T-helper 2 cell treated with Interferon-gamma antibody and Interleukin-4, amounts not matched to agents 5 μg/mL and 100 μg/mL, for 36 hours (primary cell): ENCODE data around the gene IFI30.

Experiments used
- DNase-seq: peaks from one replicate; pipeline ENCODE4 v3.0.0; 2021; ENCODE audit warnings: low spot score
- H3K27ac Mint-ChIP-seq: one replicate; pipeline ENCODE4 v1.8.0; 2021; ENCODE audit warnings: mild to moderate bottlenecking, mixed read lengths
- H3K27me3 Mint-ChIP-seq: one replicate; pipeline ENCODE4 v1.8.0; 2021; ENCODE audit warnings: low read depth, mixed read lengths
- H3K36me3 Mint-ChIP-seq: one replicate; pipeline ENCODE4 v1.8.0; 2021; ENCODE audit warnings: low read depth, mixed read lengths
- H3K4me1 Mint-ChIP-seq: one replicate; pipeline ENCODE4 v1.8.0; 2021; ENCODE audit warnings: low read depth, mixed read lengths
- H3K4me3 Mint-ChIP-seq: one replicate; pipeline ENCODE4 v1.8.0; 2022; ENCODE audit warnings: mild to moderate bottlenecking, moderate library complexity, mixed read lengths
- H3K9me3 Mint-ChIP-seq: one replicate; pipeline ENCODE4 v1.8.0; 2021; ENCODE audit warnings: mixed read lengths

Gene IFI30

GRCh38 chr19:18144361-18144760, 29.3 kb upstream of the IFI30 start:
- peaks cover 38% of the 10 kb centered on the region for H3K36me3 Mint-ChIP-seq
- H3K4me1 Mint-ChIP-seq, result no peaks in the 10 kb centered on the region
- H3K4me3 Mint-ChIP-seq, result no peak overlapping the region
- no peak for DNase-seq
- H3K27ac Mint-ChIP-seq, result no peak overlapping the region
- no peaks in the 10 kb centered on the region for H3K9me3 Mint-ChIP-seq
- no peaks in the 10 kb centered on the region for H3K27me3 Mint-ChIP-seq

GRCh38 chr19:18144906-18145305, 28.7 kb upstream of the IFI30 start:
- Mint-ChIP-seq H3K36me3 (peaks cover 40% of the 10 kb centered on the region), H3K4me3 (no peak overlapping the region), H3K4me1 (no peaks in the 10 kb centered on the region), H3K9me3 (no peaks in the 10 kb centered on the region), H3K27ac (no peak overlapping the region), H3K27me3 (no peaks in the 10 kb centered on the region)
- DNase-seq, result no peak

- no peak overlapping the region for H3K27ac Mint-ChIP-seq
- DNase-seq, result no peak
- H3K27me3 Mint-ChIP-seq, result no peaks in the 10 kb centered on the region
- H3K9me3 Mint-ChIP-seq, result no peaks in the 10 kb centered on the region
- H3K4me1 Mint-ChIP-seq, result no peaks in the 10 kb centered on the region
- peaks cover 40% of the 10 kb centered on the region for H3K36me3 Mint-ChIP-seq
- H3K4me3 Mint-ChIP-seq, result no peak overlapping the region
Measured at GRCh38 chr19:18145391-18145999, 28.1 kb upstream of the IFI30 start.

- Mint-ChIP-seq H3K4me1 (peaks cover 9% of the 10 kb centered on the region), H3K36me3 (peaks cover 34% of the 10 kb centered on the region), H3K9me3 (no peaks in the 10 kb centered on the region), H3K27ac (peak overlapping the region; percentile 26), H3K27me3 (no peaks in the 10 kb centered on the region), H3K4me3 (no peak overlapping the region)
- DNase-seq, result no peak
Measured at GRCh38 chr19:18147396-18147795, 26.2 kb upstream of the IFI30 start.

- no peak for DNase-seq
- Mint-ChIP-seq H3K27me3 (no peaks in the 10 kb centered on the region), H3K4me3 (no peak overlapping the region), H3K4me1 (peaks cover 17% of the 10 kb centered on the region), H3K36me3 (peaks cover 29% of the 10 kb centered on the region), H3K27ac (no peak overlapping the region), H3K9me3 (no peaks in the 10 kb centered on the region)
Measured at GRCh38 chr19:18149596-18149975, 24.0 kb upstream of the IFI30 start.

GRCh38 chr19:18150776-18151624, 22.6 kb upstream of the IFI30 start:
- Mint-ChIP-seq H3K4me3 (peak overlapping the region; percentile 89), H3K9me3 (no peaks in the 10 kb centered on the region), H3K36me3 (peaks cover 18% of the 10 kb centered on the region), H3K27ac (peak overlapping the region; percentile 99), H3K4me1 (peaks cover 17% of the 10 kb centered on the region), H3K27me3 (no peaks in the 10 kb centered on the region)
- DNase-seq, result no peak

- Mint-ChIP-seq H3K9me3 (no peaks in the 10 kb centered on the region), H3K4me1 (peaks cover 19% of the 10 kb centered on the region), H3K27ac (peak overlapping the region; percentile 99), H3K4me3 (peak overlapping the region; percentile 89), H3K36me3 (peaks cover 13% of the 10 kb centered on the region), H3K27me3 (no peaks in the 10 kb centered on the region)
- DNase-seq, result peak; percentile 97
Measured at GRCh38 chr19:18152442-18152816, 21.2 kb upstream of the IFI30 start.

GRCh38 chr19:18152817-18153555, 20.6 kb upstream of the IFI30 start, which contains the start of gene PIK3R2:
Gene PIK3R2, plus strand, starts transcription at chr19:18153163. Its CDS starts 2,717 bp downstream, at chr19:18155880.
- peak within 1 kb of the TSS; percentile 99 for H3K27ac Mint-ChIP-seq
- H3K4me1 Mint-ChIP-seq, result peaks cover 19% of the 10 kb centered on the region
- no peaks in the 10 kb centered on the region for H3K27me3 Mint-ChIP-seq
- H3K9me3 Mint-ChIP-seq, result no peaks in the 10 kb centered on the region
- peak; percentile 99 for DNase-seq
- H3K4me3 Mint-ChIP-seq, result peak within 1 kb of the TSS; percentile 89
- peaks cover 11% of the 10 kb centered on the region for H3K36me3 Mint-ChIP-seq

GRCh38 chr19:18153556-18154134, 20.0 kb upstream of the IFI30 start:
- Mint-ChIP-seq H3K27me3 (no peaks in the 10 kb centered on the region), H3K4me1 (peaks cover 19% of the 10 kb centered on the region), H3K36me3 (peaks cover 8% of the 10 kb centered on the region), H3K4me3 (peak overlapping the region; percentile 88), H3K9me3 (no peaks in the 10 kb centered on the region), H3K27ac (peak overlapping the region; percentile 73)
- DNase-seq, result no peak

GRCh38 chr19:18155095-18156087, 18.2 kb upstream of the IFI30 start:
- Mint-ChIP-seq H3K4me1 (peaks cover 19% of the 10 kb centered on the region), H3K36me3 (peaks cover 4% of the 10 kb centered on the region), H3K4me3 (no peak overlapping the region), H3K27ac (no peak overlapping the region), H3K27me3 (no peaks in the 10 kb centered on the region), H3K9me3 (no peaks in the 10 kb centered on the region)
- DNase-seq, result no peak

GRCh38 chr19:18156268-18156667, 17.3 kb upstream of the IFI30 start:
- Mint-ChIP-seq H3K27ac (peak overlapping the region; percentile 28), H3K4me3 (no peak overlapping the region), H3K9me3 (no peaks in the 10 kb centered on the region), H3K4me1 (peaks cover 19% of the 10 kb centered on the region), H3K27me3 (no peaks in the 10 kb centered on the region), H3K36me3 (peaks cover 3% of the 10 kb centered on the region)
- no peak for DNase-seq

GRCh38 chr19:18156841-18157464, 16.7 kb upstream of the IFI30 start:
- H3K4me1 Mint-ChIP-seq, result peaks cover 13% of the 10 kb centered on the region
- H3K9me3 Mint-ChIP-seq, result no peaks in the 10 kb centered on the region
- H3K4me3 Mint-ChIP-seq, result no peak overlapping the region
- DNase-seq, result no peak
- no peak overlapping the region for H3K27ac Mint-ChIP-seq
- H3K36me3 Mint-ChIP-seq, result peaks cover 3% of the 10 kb centered on the region
- H3K27me3 Mint-ChIP-seq, result no peaks in the 10 kb centered on the region
